HG03565 (cell line): ENCODE results near the gene ADCY2.

ENCODE experiments used
- ATAC-seq: cut with Tn5 transposase; IDR thresholded peaks from one replicate; pipeline ENCODE4 v1.9.1; 2021; ENCODE audit warnings: mild to moderate bottlenecking, moderate library complexity; ENCODE audit not compliant: unreplicated experiment

The ADCY2 gene

GRCh38 chr5:7436521-7436920 is 40.6 kb downstream of the ADCY2 start:
- no peak for ATAC-seq

GRCh38 chr5:7437836-7438235 is 41.9 kb downstream of the ADCY2 start:
- ATAC-seq = no peak

DNA sequence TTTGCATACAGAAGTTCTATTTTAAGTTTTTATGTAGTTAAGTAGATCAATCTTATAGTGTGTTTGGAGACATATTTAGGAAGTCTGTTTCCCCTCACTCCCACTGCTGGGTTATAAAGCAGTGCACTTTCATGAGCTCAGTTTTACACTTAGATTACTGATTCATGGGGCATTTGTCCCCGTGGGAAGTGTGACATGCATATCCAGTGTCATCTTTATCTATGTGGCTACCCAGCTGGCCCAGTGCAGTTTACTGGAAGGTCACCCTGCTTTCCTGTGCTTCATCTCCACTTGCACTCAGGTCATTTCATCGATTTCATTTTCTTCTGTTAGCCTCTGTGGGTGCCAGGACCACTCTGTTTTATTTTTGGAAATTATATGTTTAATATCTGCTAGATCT is 49.1 kb downstream of the ADCY2 start:
- ATAC-seq = no peak

- ATAC-seq = no peak
Observed at GRCh38 chr5:7445831-7446230, 49.9 kb downstream of the ADCY2 start.

- no peak for ATAC-seq
Observed at GRCh38 chr5:7446913-7447312, 51.0 kb downstream of the ADCY2 start.

DNA sequence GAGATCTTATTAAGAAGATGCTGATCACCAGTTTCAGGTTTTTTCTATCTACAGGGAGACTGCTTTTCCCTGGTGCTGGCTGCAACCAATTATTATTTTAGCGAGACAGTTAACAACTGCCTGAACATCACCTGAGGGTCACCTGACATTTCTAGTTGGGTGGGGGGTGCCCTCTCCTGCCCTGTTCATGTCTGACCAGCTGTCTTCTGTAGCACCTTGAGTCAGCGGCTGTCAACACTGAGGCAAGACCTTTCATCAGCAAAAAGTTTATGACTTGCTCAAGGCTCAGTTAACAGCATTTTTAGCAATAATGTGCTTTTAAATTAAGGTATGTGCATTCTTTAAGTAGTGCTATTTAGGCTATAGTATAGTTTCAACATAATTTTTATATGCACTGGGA is 58.0 kb downstream of the ADCY2 start:
- ATAC-seq = no peak

- ATAC-seq = no peak
Observed at GRCh38 chr5:7456206-7456605, 60.3 kb downstream of the ADCY2 start.

DNA sequence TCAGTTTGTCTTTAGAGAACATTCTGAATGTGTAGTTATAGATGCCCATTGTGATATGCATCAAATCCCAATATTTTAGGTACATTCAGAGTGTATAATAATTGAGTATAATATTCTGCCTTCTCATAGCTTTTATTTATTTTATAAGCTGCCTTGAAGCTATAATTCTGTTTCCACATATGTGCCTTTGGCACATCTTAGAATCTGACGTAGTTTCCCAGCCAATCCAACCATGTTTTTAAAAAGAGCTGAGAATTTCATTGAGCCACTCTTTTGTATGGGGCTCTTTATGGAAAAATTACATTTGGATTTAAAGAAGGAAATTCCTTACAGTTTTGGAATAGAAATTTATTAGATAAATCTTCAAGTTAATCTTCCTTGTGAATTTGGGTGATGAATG is 65.4 kb downstream of the ADCY2 start:
- ATAC-seq = no peak

GRCh38 chr5:7462758-7463157 is 66.8 kb downstream of the ADCY2 start:
- no peak for ATAC-seq

GRCh38 chr5:7464182-7464581 is 68.2 kb downstream of the ADCY2 start:
- ATAC-seq = no peak

DNA sequence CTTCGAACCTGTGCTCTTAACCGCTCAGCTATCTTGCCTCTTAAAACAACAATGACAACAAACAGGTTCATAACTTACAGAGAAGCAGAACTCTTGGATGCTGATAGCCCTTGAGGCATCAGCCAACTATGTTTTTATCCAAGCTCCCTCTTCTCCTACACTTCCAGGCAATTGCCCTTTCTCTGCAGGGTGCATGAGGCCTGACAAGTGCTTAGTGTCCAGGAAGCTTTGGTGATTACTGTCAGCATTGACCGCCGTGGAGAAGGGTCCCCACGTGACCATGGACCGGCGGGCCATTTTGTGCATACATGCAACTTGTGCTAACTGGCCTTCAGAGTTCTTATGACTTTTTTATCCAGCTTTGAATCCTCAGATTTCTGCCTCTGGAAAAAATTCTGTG is 71.2 kb downstream of the ADCY2 start:
- ATAC-seq = no peak

- ATAC-seq = no peak
Observed at GRCh38 chr5:7468742-7469141, 72.8 kb downstream of the ADCY2 start.

- no peak for ATAC-seq
Observed at GRCh38 chr5:7471710-7472109, 75.8 kb downstream of the ADCY2 start.

GRCh38 chr5:7473115-7473514 is 77.2 kb downstream of the ADCY2 start:
- no peak for ATAC-seq

- ATAC-seq = no peak
Observed at GRCh38 chr5:7473668-7474215, 77.8 kb downstream of the ADCY2 start.

GRCh38 chr5:7474821-7475403 is 79.0 kb downstream of the ADCY2 start:
- ATAC-seq = no peak

GRCh38 chr5:7478459-7478858 is 82.5 kb downstream of the ADCY2 start:
- ATAC-seq = no peak

DNA sequence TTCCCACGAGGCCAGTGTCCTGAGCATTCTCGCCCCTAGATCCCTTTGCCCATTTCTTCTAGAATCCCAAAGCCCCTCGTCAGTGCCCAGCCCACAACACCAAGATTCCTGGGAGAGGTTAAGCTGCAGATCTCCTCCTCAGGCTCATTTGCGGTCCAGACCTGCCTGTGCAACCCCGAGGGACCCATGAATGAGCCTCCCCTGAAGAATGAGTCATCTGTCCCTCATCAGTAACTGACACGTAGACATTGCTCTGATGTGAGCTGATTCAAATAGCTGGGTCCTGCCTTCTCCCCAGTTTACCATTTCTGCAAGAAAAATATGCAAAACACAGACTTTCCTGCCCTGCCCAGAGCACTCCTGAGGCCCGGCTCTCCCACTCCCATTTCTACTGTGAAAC is 92.8 kb downstream of the ADCY2 start:
- ATAC-seq = no peak

DNA sequence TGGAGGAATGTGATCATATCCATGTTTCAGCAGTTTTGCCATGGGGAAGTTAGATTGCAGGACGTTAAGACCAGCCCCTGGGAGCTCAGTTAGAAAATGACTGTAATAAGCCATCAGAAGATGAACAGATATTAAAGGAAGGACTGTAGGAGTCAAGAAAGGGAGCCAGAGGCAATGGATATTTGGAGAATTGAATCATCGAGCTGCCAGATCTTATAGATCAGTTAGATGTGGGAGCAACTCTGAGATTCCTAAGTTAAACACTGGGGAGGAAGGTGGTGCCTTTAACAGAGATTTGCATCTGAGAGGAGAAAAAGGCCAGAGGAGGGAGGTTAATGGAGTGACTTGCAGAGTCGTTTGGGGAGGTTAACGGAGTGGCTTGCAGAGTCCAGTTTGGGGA is 96.4 kb downstream of the ADCY2 start:
- no peak for ATAC-seq

DNA sequence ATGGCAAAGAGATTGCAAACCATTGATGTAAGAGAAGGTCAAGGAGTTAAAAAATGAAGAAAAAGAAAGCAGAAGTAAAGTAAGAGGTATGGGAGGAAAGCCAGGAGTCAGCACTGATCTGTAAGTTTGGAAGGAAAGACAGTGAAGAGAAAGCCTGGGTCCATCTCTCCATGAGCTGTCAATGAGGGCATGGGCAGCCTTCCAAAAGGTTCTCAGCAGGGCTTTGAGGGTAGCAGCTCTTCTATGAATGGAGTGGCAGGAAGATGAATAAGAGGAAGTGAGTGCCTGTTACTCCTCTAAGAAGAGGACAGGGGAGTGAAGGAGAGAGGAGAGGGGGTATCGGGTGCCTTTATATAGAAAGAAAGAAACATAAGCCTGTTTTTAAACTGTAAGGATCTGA is 97.1 kb downstream of the ADCY2 start:
- no peak for ATAC-seq

- no peak for ATAC-seq
Observed at GRCh38 chr5:7493622-7494021, 97.7 kb downstream of the ADCY2 start.

DNA sequence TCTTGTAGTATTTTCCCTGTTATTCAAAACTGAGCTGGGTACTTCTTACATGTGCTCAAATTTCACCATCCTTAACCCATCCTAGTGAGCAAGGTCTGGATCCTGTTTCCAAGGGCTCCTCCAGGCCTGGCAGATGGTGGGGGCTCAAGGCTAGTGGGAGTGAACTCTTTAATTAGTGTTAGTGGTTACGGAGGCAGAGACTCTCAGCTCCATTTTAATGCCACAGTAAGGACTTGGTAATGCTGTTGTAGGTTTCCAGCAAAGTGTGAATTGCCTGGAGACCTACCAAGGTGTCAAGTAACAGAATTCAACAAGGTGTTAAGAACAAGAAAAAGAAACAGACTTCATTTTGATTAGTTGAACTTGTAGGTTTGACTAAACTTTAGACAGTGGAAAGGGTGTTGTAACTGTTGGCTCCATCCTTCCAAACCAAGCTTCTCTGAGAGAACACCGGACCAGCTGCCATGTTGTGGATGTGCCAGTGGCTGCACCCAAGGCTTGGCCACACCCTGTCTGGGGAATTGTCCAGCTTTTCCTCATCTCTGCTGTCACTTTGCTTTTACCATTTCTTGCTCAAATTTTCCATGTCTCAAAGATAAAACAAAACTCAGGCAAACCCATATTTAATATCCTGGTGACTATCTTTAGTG is 98.7 kb downstream of the ADCY2 start:
- ATAC-seq = no peak

DNA sequence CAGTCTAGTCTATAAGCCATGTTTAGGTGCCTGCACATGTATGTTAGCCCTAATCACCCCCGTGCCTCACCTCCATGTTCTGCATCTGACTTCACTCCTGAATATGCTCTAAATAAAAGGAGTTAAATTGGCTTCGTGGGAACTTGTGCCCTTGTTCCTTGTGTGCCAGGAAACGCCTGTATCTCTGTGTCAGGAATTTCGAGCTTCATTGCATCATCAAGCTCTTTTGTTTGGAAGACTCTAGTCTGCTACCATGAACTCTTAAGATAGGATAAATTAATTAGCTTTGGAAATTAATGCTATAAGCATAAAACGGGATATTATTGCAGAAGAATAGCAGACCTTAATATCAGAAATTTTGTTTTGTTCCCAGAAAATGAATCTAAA is 99.2 kb downstream of the ADCY2 start:
- no peak for ATAC-seq
